ENCODE results near the gene RPS10. TPM values are rescaled to one million over a fixed set of nuclear protein-coding genes. Genes with fewer than 3 reads are reported as not detected.

RPS10 gene
- total and polyA plus RNA-seq, 2 experiments from 2014 or later, result 518 to 1,824 TPM

- Histone ChIP-seq H3K9me3 (ENCODE audit: low read depth) (no peaks in the 10 kb centered on the region), H3K4me1 (ENCODE audit: insufficient read depth) (no peaks in the 10 kb centered on the region), H3K36me3 (replicated peaks; ENCODE audit: insufficient read depth, low read depth) (no peaks in the 10 kb centered on the region), H3K79me2 (peaks cover 74% of the 10 kb centered on the region), H3K27me3 (no peaks in the 10 kb centered on the region), H2AFZ (no peak overlapping the region), H3K4me2 (no peak overlapping the region), H3K4me3 (no peak overlapping the region), H4K20me1 (ENCODE audit: insufficient read depth, poor library complexity, severe bottlenecking) (peaks cover 7% of the 10 kb centered on the region), H3K27ac (no peak overlapping the region), H3K9me2 (replicated peaks; ENCODE audit: insufficient read depth) (no peaks in the 10 kb centered on the region)
- 96% methylated on average over 5 of the region's 5 CpGs for WGBS (ENCODE audit: low lambda C conversion rate, missing lambda C conversion rate)
- DNase-seq (ENCODE audit: low spot score), result no peak
- no peak for TF ChIP-seq EZH2 (IDR thresholded peaks at IDR 0.05; ENCODE audit: borderline replicate concordance)
Measured at GRCh38 chr6:34370361-34370760, 55.5 kb downstream of the RPS10 start.

DNA sequence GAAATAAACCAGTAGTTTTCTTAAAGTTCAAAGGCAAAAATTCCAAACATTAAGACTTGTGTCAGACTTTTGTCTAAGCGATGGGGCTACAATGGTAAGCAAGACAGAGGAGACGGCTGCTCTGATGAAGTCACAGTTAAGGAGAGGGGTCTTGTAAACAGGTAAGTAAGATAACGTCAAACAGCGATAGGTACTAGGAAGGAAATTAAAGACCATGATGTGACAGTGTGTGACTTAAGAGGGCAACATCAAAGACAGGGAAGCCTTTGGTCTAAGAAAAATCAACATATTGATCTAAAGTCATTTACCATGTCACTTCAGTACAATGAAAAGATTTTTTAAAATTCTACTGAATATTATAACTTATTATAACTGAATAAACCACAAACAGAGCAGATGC is 56.5 kb downstream of the RPS10 start:
- DNase-seq (ENCODE audit: low spot score), result no peak
- TF ChIP-seq CTCF (IDR thresholded peaks at IDR 0.05; ENCODE audit: poor library complexity), result no peak
- TF ChIP-seq EZH2phosphoT487 (IDR thresholded peaks at IDR 0.05; ENCODE audit: low read depth, severe bottlenecking, unreplicated experiment), result no peak
- TF ChIP-seq EZH2 (IDR thresholded peaks at IDR 0.05; ENCODE audit: borderline replicate concordance), result no peak
- Histone ChIP-seq H2AFZ (no peak overlapping the region), H3K9me2 (replicated peaks; ENCODE audit: insufficient read depth) (no peaks in the 10 kb centered on the region), H3K4me1 (ENCODE audit: insufficient read depth) (no peaks in the 10 kb centered on the region), H3K4me2 (no peak overlapping the region), H3K36me3 (replicated peaks; ENCODE audit: insufficient read depth, low read depth) (no peaks in the 10 kb centered on the region), H3K27me3 (no peaks in the 10 kb centered on the region), H4K20me1 (ENCODE audit: insufficient read depth, poor library complexity, severe bottlenecking) (peaks cover 6% of the 10 kb centered on the region), H3K79me2 (peaks cover 74% of the 10 kb centered on the region), H3K27ac (no peak overlapping the region), H3K4me3 (no peak overlapping the region), H3K9me3 (ENCODE audit: low read depth) (no peaks in the 10 kb centered on the region)
- WGBS (ENCODE audit: low lambda C conversion rate, missing lambda C conversion rate), result 79% methylated on average over 4 of the region's 4 CpGs

Other genes starting within 250 kb of the RPS10 start
- 43.4 and 57.9 TPM in 2 replicates for gene HMGA1, start 189.2 kb downstream of the RPS10 start, total RNA-seq
- 69.0 and 94.8 TPM in 2 replicates for gene HMGA1, start 189.2 kb downstream of the RPS10 start, polyA plus RNA-seq
- gene SMIM29, start 177.1 kb downstream of the RPS10 start, total RNA-seq, result 9.2 and 11.4 TPM in 2 replicates
- 27.6 and 33.8 TPM in 2 replicates for gene SMIM29, start 177.1 kb downstream of the RPS10 start, polyA plus RNA-seq
- gene NUDT3, start 33.4 kb downstream of the RPS10 start, total RNA-seq, result 17.9 and 20.4 TPM in 2 replicates
- gene NUDT3, start 33.4 kb downstream of the RPS10 start, polyA plus RNA-seq, result 6.2 and 6.4 TPM in 2 replicates
- 0.37 TPM in 1 of 2 replicates, not detected in the other for gene PACSIN1, start 40.0 kb upstream of the RPS10 start, total RNA-seq
- gene PACSIN1, start 40.0 kb upstream of the RPS10 start, polyA plus RNA-seq, result 0.05 and 0.33 TPM in 2 replicates
- gene SPDEF, start 130.3 kb upstream of the RPS10 start, total RNA-seq, result 0.48 and 1.5 TPM in 2 replicates
- 0.34 and 0.80 TPM in 2 replicates for gene SPDEF, start 130.3 kb upstream of the RPS10 start, polyA plus RNA-seq